Measurements from ENCODE around the gene SCUBE2.

DNA sequence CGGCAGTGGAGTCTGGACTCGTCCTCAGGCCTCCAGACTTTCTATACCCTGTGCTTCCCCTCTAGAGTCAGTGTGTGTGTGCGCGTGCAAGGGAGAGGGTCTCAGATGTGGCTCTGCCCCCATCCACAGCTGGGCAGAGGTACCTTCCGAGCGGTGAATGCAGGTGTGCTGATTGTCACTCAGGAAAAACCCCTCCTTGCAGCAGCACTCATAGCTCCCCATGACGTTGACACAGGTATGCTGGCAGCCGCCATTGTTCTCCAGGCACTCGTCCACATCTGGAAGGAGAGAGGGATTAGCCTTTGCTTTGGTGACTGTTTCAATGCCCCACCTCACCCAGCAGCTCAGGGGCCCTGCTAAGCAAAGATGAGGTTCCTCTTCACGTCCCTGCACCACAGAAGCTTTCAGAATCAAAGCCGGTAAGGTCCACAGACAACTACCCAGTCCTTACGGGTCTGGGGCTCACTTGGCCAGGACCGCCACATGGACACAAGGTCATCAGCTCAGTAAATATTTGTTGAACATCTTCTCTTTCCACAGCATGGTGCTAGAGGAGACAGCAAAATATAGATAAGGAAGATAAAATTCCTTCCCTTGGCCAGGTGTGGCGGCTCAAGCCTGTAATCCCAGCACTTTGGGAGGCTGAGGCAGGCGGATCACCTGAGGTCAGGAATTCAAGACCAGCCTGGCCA, 16.9 kb downstream of the SCUBE2 start:
- TF ChIP-seq EZH2 (IDR thresholded peaks at IDR 0.05; ENCODE audit: insufficient read depth, poor library complexity, severe bottlenecking) (no peak), EZH2phosphoT487 (IDR thresholded peaks at IDR 0.05; ENCODE audit: insufficient read depth, low read depth) (no peak)
